HG02840 (cell line): Measurements from ENCODE around the gene TAS2R19.

Source experiments
- ATAC-seq: cut with Tn5 transposase; IDR thresholded peaks from one replicate; pipeline ENCODE4 v1.9.1; 2021; ENCODE audit warnings: mild to moderate bottlenecking, moderate library complexity, moderate number of reproducible peaks; ENCODE audit not compliant: unreplicated experiment, low FRiP score

Gene TAS2R19

GRCh38 chr12:10994307-10994706 lies 28.1 kb downstream of the TAS2R19 start:
- ATAC-seq = no peak

GRCh38 chr12:10989107-10989506 lies 33.3 kb downstream of the TAS2R19 start:
- ATAC-seq = no peak

GRCh38 chr12:10986812-10987211 lies 35.6 kb downstream of the TAS2R19 start, which contains the start of gene TAS2R50:
TAS2R50 (minus strand) TSS chr12:10986912; CDS start chr12:10986860, 52 bp downstream.
- ATAC-seq = no peak

GRCh38 chr12:10982244-10982643 lies 40.2 kb downstream of the TAS2R19 start:
- ATAC-seq = no peak

GRCh38 chr12:10974965-10975364 lies 47.5 kb downstream of the TAS2R19 start:
- ATAC-seq = no peak
